ENCODE results near the gene AGXT.

AGXT gene

DNA sequence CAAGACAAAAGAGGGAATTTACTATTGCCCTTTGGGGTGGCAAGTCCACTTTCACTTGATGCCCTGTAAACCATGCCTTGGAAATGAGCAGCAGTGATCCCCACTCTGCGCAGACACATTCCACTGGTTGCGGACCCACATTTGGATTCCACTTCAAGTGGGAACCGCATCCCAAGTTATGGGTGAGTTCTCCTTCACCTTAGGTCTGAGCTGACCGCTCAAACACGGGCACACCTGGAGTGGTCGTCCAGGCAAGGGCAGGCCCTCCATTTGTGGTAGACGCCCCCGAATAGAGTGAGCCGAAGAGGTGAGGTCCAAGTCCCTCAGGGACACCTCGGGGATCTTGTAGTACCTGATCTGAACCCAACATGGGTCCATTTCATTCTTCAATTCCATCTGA lies 9.8 kb upstream of the AGXT start:
- no peaks in the 10 kb centered on the region for H3K4me1 ChIP-seq (ENCODE audit: low read length)
- no peaks in the 10 kb centered on the region for H3K36me3 ChIP-seq (replicated peaks; ENCODE audit: low read depth, low read length)
- no peak overlapping the region for H3K9ac ChIP-seq (ENCODE audit: low read length)
- no peak for TF ChIP-seq EZH2phosphoT487 (IDR thresholded peaks at IDR 0.05; ENCODE audit: low read depth)
- TF ChIP-seq, protein P1, sequence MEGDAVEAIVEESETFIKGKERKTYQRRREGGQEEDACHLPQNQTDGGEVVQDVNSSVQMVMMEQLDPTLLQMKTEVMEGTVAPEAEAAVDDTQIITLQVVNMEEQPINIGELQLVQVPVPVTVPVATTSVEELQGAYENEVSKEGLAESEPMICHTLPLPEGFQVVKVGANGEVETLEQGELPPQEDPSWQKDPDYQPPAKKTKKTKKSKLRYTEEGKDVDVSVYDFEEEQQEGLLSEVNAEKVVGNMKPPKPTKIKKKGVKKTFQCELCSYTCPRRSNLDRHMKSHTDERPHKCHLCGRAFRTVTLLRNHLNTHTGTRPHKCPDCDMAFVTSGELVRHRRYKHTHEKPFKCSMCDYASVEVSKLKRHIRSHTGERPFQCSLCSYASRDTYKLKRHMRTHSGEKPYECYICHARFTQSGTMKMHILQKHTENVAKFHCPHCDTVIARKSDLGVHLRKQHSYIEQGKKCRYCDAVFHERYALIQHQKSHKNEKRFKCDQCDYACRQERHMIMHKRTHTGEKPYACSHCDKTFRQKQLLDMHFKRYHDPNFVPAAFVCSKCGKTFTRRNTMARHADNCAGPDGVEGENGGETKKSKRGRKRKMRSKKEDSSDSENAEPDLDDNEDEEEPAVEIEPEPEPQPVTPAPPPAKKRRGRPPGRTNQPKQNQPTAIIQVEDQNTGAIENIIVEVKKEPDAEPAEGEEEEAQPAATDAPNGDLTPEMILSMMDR (IDR thresholded peaks at IDR 0.05; ENCODE audit: low read depth, low read length) = no peak
- H3K4me2 ChIP-seq (ENCODE audit: low read length) = no peak overlapping the region
- no peaks in the 10 kb centered on the region for H3K9me3 ChIP-seq (ENCODE audit: insufficient read depth, low read length)
- H3K27ac ChIP-seq (ENCODE audit: low read length) = no peak overlapping the region
- no peak overlapping the region for H2AFZ ChIP-seq (ENCODE audit: low read depth, low read length)
- H3K79me2 ChIP-seq (ENCODE audit: low read length) = no peaks in the 10 kb centered on the region
- no peaks in the 10 kb centered on the region for H4K20me1 ChIP-seq (ENCODE audit: insufficient read depth, low read length)
- H3K4me3 ChIP-seq (ENCODE audit: low read length) = no peak overlapping the region
- H3K27me3 ChIP-seq (ENCODE audit: low read depth, low read length) = no peaks in the 10 kb centered on the region; the same call in 1 of the 2 replicates

DNA sequence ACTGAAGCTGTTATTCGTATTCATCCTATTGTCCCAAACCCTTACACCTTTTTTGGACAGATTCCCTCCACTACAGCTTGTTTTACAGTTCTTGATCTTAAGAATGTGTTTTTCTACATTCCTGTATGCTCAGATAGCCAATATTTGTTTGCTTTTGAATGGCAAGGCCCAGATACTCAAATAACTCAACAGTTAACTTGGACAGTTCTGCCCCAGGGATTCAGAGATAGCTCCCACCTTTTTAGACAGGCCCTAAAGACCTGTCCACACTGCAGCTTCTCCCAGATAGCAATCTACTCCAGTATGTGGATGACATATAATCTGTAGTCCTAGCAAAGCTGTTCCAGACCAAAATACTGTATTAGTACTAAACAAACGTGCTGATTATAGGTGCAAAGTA lies 7.1 kb upstream of the AGXT start:
- Histone ChIP-seq H3K36me3 (replicated peaks; ENCODE audit: low read depth, low read length) (no peaks in the 10 kb centered on the region), H3K79me2 (ENCODE audit: low read length) (no peaks in the 10 kb centered on the region), H3K9ac (ENCODE audit: low read length) (no peak overlapping the region), H4K20me1 (ENCODE audit: insufficient read depth, low read length) (no peaks in the 10 kb centered on the region), H3K4me3 (ENCODE audit: low read length) (no peak overlapping the region), H3K9me3 (ENCODE audit: insufficient read depth, low read length) (no peaks in the 10 kb centered on the region), H3K27me3 (ENCODE audit: low read depth, low read length) (no peaks in the 10 kb centered on the region; the same call in none of the 2 replicates), H3K4me2 (ENCODE audit: low read length) (no peak overlapping the region), H2AFZ (ENCODE audit: low read depth, low read length) (no peak overlapping the region), H3K4me1 (ENCODE audit: low read length) (no peaks in the 10 kb centered on the region), H3K27ac (ENCODE audit: low read length) (no peak overlapping the region)
- TF ChIP-seq, protein P1 (IDR thresholded peaks at IDR 0.05; ENCODE audit: low read depth, low read length) = no peak

DNA sequence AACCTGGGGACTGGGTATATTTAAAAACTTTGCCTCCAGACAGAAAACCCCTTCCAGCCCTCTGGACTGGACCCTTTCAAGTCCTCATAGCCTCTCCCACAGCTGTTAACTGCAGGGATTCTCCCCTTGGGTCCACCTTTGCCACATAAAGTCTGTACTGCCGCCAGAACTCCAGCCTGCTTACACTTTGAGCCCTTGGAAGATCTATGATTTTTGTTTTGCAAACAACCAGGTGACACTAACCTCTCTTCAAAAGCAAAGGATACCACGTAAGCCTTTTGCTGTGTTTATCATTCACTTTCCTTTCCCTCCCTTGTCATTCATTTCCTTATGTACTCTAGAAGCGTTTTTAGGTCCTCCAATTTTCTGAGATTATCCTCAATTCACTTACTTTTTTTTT lies 4.1 kb upstream of the AGXT start:
- Histone ChIP-seq H2AFZ (ENCODE audit: low read depth, low read length) (no peak overlapping the region), H3K79me2 (ENCODE audit: low read length) (no peaks in the 10 kb centered on the region), H3K27me3 (ENCODE audit: low read depth, low read length) (no peaks in the 10 kb centered on the region; the same call in none of the 2 replicates), H3K36me3 (replicated peaks; ENCODE audit: low read depth, low read length) (no peaks in the 10 kb centered on the region), H3K27ac (ENCODE audit: low read length) (no peak overlapping the region), H3K4me1 (ENCODE audit: low read length) (no peaks in the 10 kb centered on the region), H4K20me1 (ENCODE audit: insufficient read depth, low read length) (no peaks in the 10 kb centered on the region), H3K9me3 (ENCODE audit: insufficient read depth, low read length) (no peaks in the 10 kb centered on the region), H3K4me2 (ENCODE audit: low read length) (no peak overlapping the region), H3K9ac (ENCODE audit: low read length) (no peak overlapping the region), H3K4me3 (ENCODE audit: low read length) (no peak overlapping the region)
- no peak for TF ChIP-seq EZH2phosphoT487 (IDR thresholded peaks at IDR 0.05; ENCODE audit: low read depth)
- TF ChIP-seq, protein P1 (IDR thresholded peaks at IDR 0.05; ENCODE audit: low read depth, low read length) = no peak

DNA sequence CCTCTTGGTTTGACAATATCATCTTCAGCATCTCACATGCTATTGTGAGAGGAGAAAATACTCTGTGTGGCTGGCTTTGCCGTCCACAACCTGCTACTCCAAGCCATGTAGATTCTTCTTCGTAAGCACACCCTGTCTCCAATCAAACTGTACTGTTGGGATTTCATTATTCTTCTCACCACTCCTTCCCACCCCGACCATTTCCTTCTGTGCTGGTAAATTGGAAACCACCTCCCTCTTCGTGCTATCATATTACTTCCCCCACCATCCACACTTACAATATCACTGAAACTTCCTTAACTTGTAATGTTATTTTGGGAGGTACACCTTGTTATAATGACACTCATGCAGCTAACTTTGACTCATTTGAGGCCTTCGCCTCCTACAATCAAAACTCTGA lies 3.2 kb upstream of the AGXT start:
- no peak overlapping the region for H2AFZ ChIP-seq (ENCODE audit: low read depth, low read length)
- H3K27me3 ChIP-seq (ENCODE audit: low read depth, low read length) = no peaks in the 10 kb centered on the region; the same call in none of the 2 replicates
- H3K79me2 ChIP-seq (ENCODE audit: low read length) = no peaks in the 10 kb centered on the region
- no peak overlapping the region for H3K9ac ChIP-seq (ENCODE audit: low read length)
- no peak overlapping the region for H3K4me3 ChIP-seq (ENCODE audit: low read length)
- no peaks in the 10 kb centered on the region for H3K9me3 ChIP-seq (ENCODE audit: insufficient read depth, low read length)
- H3K27ac ChIP-seq (ENCODE audit: low read length) = no peak overlapping the region
- H3K36me3 ChIP-seq (replicated peaks; ENCODE audit: low read depth, low read length) = no peaks in the 10 kb centered on the region
- TF ChIP-seq, protein P1 (IDR thresholded peaks at IDR 0.05; ENCODE audit: low read depth, low read length) = no peak
- no peak for TF ChIP-seq EZH2phosphoT487 (IDR thresholded peaks at IDR 0.05; ENCODE audit: low read depth)
- no peaks in the 10 kb centered on the region for H4K20me1 ChIP-seq (ENCODE audit: insufficient read depth, low read length)
- H3K4me1 ChIP-seq (ENCODE audit: low read length) = no peaks in the 10 kb centered on the region
- no peak overlapping the region for H3K4me2 ChIP-seq (ENCODE audit: low read length)
